Measurements from ENCODE around the gene SLC25A3. TPM values are rescaled to one million over a fixed set of nuclear protein-coding genes. Genes with fewer than 3 reads are reported as not detected.

Gene SLC25A3
- total RNA-seq, 2 donors from 2014 or later: 680 to 698 TPM

GRCh38 chr12:98610596-98610995 is 17.1 kb downstream of the SLC25A3 start:
- Histone ChIP-seq H3K4me1 (no peaks in the 10 kb centered on the region), H3K4me3 (no peak overlapping the region), H3K27me3 (no peaks in the 10 kb centered on the region), H3K9me3 (no peaks in the 10 kb centered on the region), H3K9ac (ENCODE audit: low read depth in 2 of 2, low read length in 2 of 2) (no peak overlapping the region), H3K27ac (no peak overlapping the region), H3K36me3 (no peaks in the 10 kb centered on the region)
- no peak for TF ChIP-seq CTCF (IDR thresholded peaks at IDR 0.05)
- intact Hi-C loops (cut with DNase I): no loop called here
- no peak for DNase-seq

- Histone ChIP-seq H3K27ac (no peak overlapping the region), H3K4me3 (no peak overlapping the region), H3K4me1 (no peaks in the 10 kb centered on the region), H3K9me3 (no peaks in the 10 kb centered on the region), H3K27me3 (no peaks in the 10 kb centered on the region), H3K9ac (ENCODE audit: low read depth in 2 of 2, low read length in 2 of 2) (no peak overlapping the region), H3K36me3 (no peaks in the 10 kb centered on the region)
- no peak for TF ChIP-seq CTCF (IDR thresholded peaks at IDR 0.05)
- intact Hi-C loops (cut with DNase I): no loop called here
- DNase-seq: no peak
Observed at GRCh38 chr12:98612696-98613334, 19.3 kb downstream of the SLC25A3 start.

- Histone ChIP-seq H3K9ac (ENCODE audit: low read depth in 2 of 2, low read length in 2 of 2) (no peak overlapping the region), H3K4me3 (no peak overlapping the region), H3K27ac (no peak overlapping the region), H3K36me3 (no peaks in the 10 kb centered on the region), H3K9me3 (no peaks in the 10 kb centered on the region), H3K27me3 (no peaks in the 10 kb centered on the region), H3K4me1 (no peaks in the 10 kb centered on the region)
- no peak for TF ChIP-seq CTCF (IDR thresholded peaks at IDR 0.05)
- no peak for DNase-seq
- intact Hi-C loops (cut with DNase I): no loop called here
Observed at GRCh38 chr12:98618952-98619351, 25.5 kb downstream of the SLC25A3 start.

GRCh38 chr12:98635657-98636323 is 42.3 kb downstream of the SLC25A3 start:
- H3K27me3 ChIP-seq: no peaks in the 10 kb centered on the region
- no peaks in the 10 kb centered on the region for H3K36me3 ChIP-seq
- H3K4me1 ChIP-seq: no peaks in the 10 kb centered on the region
- no peak for DNase-seq
- TF ChIP-seq CTCF (IDR thresholded peaks at IDR 0.05): no peak
- no peak overlapping the region for H3K9ac ChIP-seq (ENCODE audit: low read depth in 2 of 2, low read length in 2 of 2)
- H3K27ac ChIP-seq: no peak overlapping the region
- intact Hi-C loops (cut with DNase I): no loop called here
- H3K4me3 ChIP-seq: no peak overlapping the region
- no peaks in the 10 kb centered on the region for H3K9me3 ChIP-seq

- Histone ChIP-seq H3K27ac (no peak overlapping the region), H3K9me3 (no peaks in the 10 kb centered on the region), H3K36me3 (no peaks in the 10 kb centered on the region), H3K9ac (ENCODE audit: low read depth in 2 of 2, low read length in 2 of 2) (no peak overlapping the region), H3K27me3 (no peaks in the 10 kb centered on the region), H3K4me1 (no peaks in the 10 kb centered on the region), H3K4me3 (no peak overlapping the region)
- no peak for DNase-seq
- intact Hi-C loops (cut with DNase I): no loop called here
- TF ChIP-seq CTCF (IDR thresholded peaks at IDR 0.05): no peak
Observed at GRCh38 chr12:98637068-98637467, 43.6 kb downstream of the SLC25A3 start.

All from colonic mucosa (tissue), 4 donors.